ENCODE results near the gene EEF1G. TPM values are rescaled to one million over a fixed set of nuclear protein-coding genes. Genes with fewer than 3 reads are reported as not detected.

The EEF1G gene
- total and polyA plus RNA-seq, 2 donors (not counting 1 experiment from before 2014, with no cell fraction given): 1,582 to 1,867 TPM

- no peaks in the 10 kb centered on the region for H3K27me3 ChIP-seq (replicated peaks in 1 of 4; ENCODE audit: control extremely low read depth in 1 of 4, control insufficient read depth in 3 of 4, insufficient read depth in 4 of 4, low read length in 3 of 4)
- Mint-ChIP-seq H3K27ac (peak overlapping the region; percentile 99), H3K4me1 (peaks cover 28% of the 10 kb centered on the region), H3K4me3 (peak overlapping the region; percentile 97), H3K9me3 (ENCODE audit: insufficient read depth) (no peaks in the 10 kb centered on the region), H3K27me3 (no peaks in the 10 kb centered on the region)
- H3K4me1 ChIP-seq (ENCODE audit: control insufficient read depth in 2 of 2, insufficient read depth in 2 of 2, low read length in 2 of 2): peaks cover 10 to 29% of the 10 kb centered on the region in 2 donors
- no peaks in the 10 kb centered on the region for H3K9me3 ChIP-seq (ENCODE audit: control extremely low read depth in 1 of 3, control insufficient read depth in 2 of 3, insufficient read depth in 1 of 3, low read length in 2 of 3)
- WGBS (ENCODE audit: insufficient coverage): 73% methylated on average over 16 of the region's 28 CpGs
- H2AFZ ChIP-seq (ENCODE audit: insufficient read depth, low read depth, low read length, poor library complexity, severe bottlenecking): peak overlapping the region; percentile 90
- no peaks in the 10 kb centered on the region for H4K20me1 ChIP-seq (ENCODE audit: control insufficient read depth, insufficient read depth, low read length, poor library complexity, severe bottlenecking)
- CTCF ChIA-PET: interaction anchor here (0.8 to 3.7 kb wide), 11 partner anchors 10 to 83 kb away, joined by 3 to 32 read pairs (median 4); partner anchors contain the start of genes B3GAT3, INTS5, MTA2 and TUT1
- H3K36me3 ChIP-seq (replicated peaks in 1 of 2; ENCODE audit: control extremely low read depth in 1 of 2, control insufficient read depth in 1 of 2, extremely low read depth in 1 of 2, insufficient read depth in 2 of 2, low read length in 1 of 2): peaks cover 0 to 32% of the 10 kb centered on the region in 2 experiments
- TF ChIP-seq CTCF (IDR thresholded peaks at IDR 0.05) (no peak), EZH2 (IDR thresholded peaks at IDR 0.05; ENCODE audit: borderline replicate concordance, insufficient read depth, low read depth, low read length, poor library complexity, severe bottlenecking) (no peak)
- peak overlapping the region; percentile 76 to 96 for H3K27ac ChIP-seq (ENCODE audit: low read length in 2 of 2)
- H3K79me2 ChIP-seq (ENCODE audit: control insufficient read depth, insufficient read depth, low read length): peaks cover 67% of the 10 kb centered on the region
- ATAC-seq (ENCODE audit: low read depth): no peak
- H3K4me2 ChIP-seq (replicated peaks; ENCODE audit: low read depth, low read length, poor library complexity, severe bottlenecking): peak overlapping the region; percentile 90
- DNase-seq: no peak
- intact Hi-C loops (cut with micrococcal nuclease): no loop called here
- H3K9ac ChIP-seq (ENCODE audit: low read length): peak overlapping the region; percentile 74
- POLR2A ChIA-PET: interaction anchor here (0.5 to 2.7 kb wide), 7 partner anchors 10 to 230 kb away, joined by 3 to 16 read pairs (median 8); partner anchors contain the start of genes MTA2, TUT1, UBXN1 and ZBTB3
- H3K4me3 ChIP-seq (ENCODE audit: control extremely low read depth in 1 of 5, extremely low read depth in 1 of 5, insufficient read depth in 1 of 5, low read depth in 2 of 5, low read length in 4 of 5): peak overlapping the region; percentile 70 to 84 (median 75)
These were observed 37.4 kb upstream of the EEF1G start for GRCh38 chr11:62610814-62611704.

All from B cell (primary cell).